ENCODE data around the gene SLC6A6. TPM values are rescaled to one million over a fixed set of nuclear protein-coding genes. Genes with fewer than 3 reads are reported as not detected.

The SLC6A6 gene
- total RNA-seq, 1 donor from 2014 or later = 129 TPM

DNA sequence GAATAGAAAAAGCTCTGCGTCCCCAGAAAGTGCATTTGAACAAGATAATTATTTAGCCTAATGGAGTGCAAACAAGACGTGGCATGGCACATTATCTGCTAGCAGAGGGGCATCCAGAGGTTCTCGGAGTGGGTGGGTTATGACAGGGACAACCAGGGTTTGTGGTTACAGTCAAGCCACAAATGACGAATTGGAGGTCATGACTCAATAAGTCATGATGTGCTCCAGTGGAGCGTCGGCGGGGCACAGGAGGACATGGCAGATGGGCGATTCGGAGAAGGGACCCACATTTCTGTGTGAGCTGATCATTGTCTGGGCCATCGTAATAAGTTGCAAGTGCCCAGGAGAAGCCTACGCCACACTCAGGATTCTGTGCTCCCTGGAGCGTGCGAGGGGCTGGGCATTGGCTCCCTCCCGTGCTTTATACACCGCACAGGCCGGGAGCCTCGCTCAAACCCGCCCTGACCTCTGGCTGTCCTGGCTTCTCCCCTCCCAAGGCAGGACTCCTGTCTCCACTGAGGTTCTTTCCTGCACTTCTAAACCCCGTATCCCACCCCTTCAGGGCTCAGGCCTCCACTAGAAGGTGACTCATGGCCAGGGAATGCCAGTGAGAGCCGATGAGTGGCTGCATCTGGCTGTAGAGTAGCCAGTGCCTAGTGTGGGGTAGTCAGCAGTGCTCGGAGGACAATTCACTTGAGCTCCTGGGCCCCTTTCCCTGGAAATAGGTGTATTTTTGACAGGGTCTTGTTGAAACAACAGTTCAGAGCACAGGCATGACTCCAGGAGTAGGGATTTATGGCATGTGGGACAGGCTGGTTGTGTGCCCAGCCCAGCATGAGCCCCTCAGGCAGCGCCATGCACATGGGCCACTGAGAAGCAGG is 70.3 kb downstream of the SLC6A6 start:
- no peak for DNase-seq (ENCODE audit: low spot score)
- intact Hi-C loops (cut with DNase I) = no loop called here

DNA sequence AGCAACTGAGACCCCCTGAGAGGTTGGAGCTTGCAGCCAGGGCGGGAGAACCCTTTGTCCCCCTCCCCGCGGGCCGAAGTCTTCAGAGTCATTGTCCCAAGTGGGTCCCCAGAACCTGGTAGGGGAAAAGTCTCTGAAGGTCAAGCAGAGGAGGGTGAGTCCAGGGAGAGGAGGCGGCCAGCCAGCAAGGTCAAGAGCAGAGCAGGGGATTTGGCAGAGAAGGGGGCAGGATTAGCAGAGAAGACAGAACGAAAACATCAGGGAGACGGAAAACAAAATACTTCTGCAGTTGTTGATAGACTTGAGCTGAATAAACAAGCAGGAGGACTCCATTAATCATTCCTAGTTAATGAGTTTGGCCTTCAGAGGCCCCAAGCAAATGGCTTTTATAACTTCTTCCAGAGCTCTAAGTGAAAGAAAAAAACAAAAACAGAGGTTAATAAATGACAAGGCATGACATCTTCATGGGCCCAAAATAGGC is 71.0 kb downstream of the SLC6A6 start:
- intact Hi-C loops (cut with DNase I) = no loop called here
- no peak for DNase-seq (ENCODE audit: low spot score)

DNA sequence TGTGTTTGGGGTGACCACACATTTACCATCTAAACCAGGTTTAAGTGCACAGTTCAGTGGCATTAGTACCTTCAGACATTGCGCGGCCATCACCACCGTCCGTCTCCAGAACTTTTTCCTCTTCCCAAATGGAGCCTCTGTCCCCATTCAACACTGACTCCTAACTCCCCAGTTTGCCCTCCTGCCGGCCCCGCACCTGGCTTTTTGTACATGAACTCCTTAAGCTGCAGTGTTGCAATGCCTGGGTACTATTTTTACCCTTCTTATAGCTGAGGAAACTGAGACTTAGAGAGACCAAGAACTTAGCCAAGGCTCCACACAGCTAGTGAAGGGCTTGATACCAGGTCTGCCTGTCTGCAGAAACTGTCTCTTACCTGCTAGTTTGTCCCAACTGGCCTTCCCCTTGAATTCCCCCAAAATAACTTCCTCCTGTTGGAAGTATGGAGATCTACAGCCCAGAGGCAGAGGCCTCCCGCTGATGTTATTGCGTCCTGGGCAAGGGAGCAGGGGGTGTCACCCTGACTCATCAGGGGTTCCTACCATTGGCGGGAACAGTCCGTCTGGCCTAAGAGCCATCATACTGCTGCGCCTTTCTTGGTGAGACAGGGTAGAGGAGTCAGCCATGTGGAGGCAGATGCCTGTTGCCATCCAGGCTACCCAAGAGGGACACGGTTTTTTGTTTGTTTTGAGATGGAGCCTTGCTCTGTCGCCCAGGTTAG is 72.1 kb downstream of the SLC6A6 start:
- intact Hi-C loops (cut with DNase I) = no loop called here

DNA sequence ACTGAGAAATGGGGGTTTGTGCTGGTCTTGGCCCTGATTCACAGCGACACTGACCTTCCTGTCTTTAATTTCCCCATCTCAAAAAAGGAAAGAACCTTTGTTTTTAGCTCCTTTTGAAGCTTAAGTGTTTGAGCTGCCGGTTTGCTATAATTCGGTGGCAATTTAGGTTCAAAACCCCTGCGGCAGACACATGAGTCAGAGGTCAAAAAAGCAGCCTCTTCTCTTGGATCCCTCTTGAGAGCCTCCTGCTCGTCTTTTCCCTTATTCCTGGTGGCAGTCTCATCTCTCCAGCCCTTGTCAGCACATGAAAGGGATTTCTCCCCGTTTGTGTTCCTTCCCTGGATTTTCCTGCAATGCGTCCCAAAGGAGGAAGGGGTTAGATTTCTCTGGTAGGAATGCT is 73.2 kb downstream of the SLC6A6 start:
- DNase-seq (ENCODE audit: low spot score) = no peak
- intact Hi-C loops (cut with DNase I) = no loop called here

More for the DNA sequence above, 72.1 kb downstream of the SLC6A6 start:
- no peak for DNase-seq (ENCODE audit: low spot score)

DNA sequence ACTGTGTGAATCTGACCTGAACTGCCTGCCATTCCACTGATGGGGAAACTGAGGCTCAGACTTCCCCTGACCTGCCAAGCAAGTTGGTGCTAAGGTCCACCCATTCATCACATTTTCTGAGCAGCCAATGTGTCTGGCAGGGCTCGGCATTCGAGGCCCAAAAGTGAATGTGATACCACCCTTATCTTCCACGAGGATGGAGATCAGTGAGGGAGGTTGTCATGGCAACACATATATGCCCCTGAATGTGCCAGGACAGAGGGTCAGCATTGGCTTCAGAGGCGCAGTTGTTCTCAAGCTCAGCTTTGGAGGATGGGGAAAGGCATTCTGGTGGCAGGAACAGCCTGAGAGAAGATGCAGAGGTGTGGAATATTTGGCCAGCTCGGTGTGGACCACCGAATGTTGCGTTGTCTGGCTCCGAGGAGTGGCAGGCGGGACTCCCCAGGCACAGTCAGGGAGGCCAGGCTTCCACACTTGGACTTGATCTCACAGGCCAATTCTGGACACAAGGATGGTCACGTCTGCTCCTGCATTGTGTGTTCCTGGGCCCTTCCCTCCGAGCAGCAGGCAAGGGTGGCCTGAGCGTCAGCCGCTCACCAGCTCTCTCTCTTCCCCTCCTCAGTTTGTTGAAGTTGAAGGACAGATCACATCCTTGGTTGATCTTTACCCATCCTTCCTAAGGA is 74.3 kb downstream of the SLC6A6 start:
- DNase-seq (ENCODE audit: low spot score) = no peak
- intact Hi-C loops (cut with DNase I) = no loop called here

DNA sequence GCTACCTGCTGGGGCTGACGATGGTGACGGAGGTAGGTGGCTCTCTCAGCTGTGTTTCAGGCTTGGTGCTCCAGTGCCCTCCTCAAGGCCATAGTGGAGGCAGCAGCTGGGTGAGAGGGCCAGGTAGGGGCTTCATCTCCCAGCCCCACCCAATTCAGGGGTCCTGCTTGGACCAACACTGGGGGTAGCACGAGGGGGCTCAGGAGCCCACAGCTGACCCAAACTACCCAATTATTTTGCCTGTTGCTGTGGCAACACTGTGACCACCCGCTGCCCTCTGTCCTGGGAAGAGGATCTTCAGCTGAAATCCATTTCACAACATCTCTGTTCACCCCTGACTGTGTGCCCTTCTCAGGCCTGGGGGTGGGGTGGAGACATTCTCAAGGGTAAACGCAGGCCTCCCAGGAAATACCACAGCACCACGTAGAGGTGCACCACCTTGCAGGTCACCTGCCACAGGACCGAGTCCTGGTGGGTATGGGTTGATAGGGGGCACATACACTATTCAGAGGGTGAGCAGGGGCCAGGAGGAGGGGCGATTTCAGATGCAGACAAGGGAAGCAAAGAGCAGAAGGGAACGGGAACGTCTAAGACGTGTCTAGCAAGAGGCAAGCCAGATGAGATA is 75.0 kb downstream of the SLC6A6 start:
- intact Hi-C loops (cut with DNase I) = no loop called here
- DNase-seq (ENCODE audit: low spot score) = no peak

DNA sequence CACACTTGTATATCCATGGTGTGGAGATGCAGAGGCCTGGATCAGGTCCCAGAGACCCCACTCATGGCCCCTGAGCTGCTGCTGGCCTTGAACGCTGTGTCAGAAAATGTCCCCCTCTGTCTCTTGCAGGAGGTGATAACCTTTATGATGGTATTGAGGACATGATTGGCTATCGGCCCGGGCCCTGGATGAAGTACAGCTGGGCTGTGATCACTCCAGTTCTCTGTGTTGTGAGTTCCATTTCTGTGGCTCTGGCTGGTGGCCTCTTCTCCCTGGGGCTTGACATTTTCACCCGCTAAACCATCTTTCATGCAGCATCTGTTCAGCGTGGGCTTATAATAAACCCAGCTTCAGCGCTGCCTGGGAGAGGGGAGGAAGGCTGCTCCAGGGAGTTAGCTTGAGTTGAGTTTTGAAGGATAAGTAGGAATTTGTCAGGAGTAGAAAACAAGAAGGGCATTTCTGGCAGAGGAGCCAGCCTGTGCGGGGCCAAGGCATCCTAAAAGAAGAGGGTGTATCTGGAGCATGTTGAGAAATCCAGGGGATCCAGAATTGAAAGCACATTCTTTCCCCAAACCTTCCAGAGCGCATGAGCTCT is 76.6 kb downstream of the SLC6A6 start:
- no peak for DNase-seq (ENCODE audit: low spot score)
- intact Hi-C loops (cut with DNase I) = no loop called here

DNA sequence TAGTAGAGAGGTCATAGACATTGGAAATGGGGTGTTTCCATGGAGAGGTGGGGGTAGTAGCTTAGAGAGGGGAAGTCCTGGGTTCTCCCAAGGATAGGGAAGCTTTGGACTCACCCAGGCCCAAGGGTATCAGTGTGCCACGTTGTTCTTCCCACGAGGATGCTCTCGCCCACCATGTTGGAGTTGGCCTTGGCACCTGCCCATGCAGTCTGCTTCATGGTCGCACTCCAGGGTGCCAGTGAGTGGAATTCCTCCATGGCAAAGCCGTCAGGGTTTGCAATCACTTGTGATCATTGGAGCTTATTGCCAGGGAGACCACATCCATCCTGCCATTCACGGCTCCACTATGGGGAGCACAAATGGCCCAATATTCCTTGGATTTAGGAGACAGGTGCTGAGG is 77.2 kb downstream of the SLC6A6 start:
- DNase-seq (ENCODE audit: low spot score) = no peak
- intact Hi-C loops (cut with DNase I) = no loop called here

DNA sequence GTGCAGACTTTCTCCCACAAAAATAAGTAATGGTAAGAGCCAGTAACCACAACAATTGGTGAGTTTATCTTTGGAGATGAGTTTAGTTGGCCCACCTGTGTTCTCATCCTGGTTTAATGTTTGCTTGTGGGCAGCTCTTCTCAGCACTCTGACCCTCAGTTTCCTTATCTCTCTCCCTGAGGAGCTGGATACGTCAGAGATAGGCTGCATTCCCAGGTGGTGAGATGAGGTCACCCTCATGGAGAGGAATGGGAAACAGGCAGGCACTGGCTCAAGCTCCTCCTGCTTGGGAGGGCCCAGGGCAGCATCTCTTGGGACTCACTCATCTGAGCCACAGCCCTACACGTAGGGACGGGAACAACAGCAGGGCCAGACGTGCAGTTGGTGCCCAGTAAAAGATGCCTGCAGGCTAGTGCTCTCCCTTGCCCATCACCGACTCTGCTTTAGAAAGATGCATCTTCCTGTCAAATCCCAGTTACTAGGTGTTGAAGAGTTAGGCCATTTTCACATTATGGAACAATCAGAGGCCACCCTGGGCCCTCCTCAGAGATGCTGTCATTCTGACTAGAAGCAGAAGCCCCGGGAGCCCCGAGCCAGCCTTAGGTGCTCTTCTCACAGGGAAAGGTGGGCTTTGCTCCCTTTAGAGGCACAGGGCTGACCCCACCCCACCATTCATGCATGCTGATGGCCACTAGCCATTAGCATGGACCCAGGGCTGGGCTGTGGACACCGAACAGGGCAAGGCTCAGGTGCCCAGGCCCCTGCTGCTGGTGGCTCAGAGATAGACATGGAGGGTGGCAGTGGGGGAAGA is 78.0 kb downstream of the SLC6A6 start:
- intact Hi-C loops (cut with DNase I) = loop anchor here (5.0 kb wide), 1 partner anchor 38 kb away; no protein-coding TSS in a partner anchor
- no peak for DNase-seq (ENCODE audit: low spot score)

DNA sequence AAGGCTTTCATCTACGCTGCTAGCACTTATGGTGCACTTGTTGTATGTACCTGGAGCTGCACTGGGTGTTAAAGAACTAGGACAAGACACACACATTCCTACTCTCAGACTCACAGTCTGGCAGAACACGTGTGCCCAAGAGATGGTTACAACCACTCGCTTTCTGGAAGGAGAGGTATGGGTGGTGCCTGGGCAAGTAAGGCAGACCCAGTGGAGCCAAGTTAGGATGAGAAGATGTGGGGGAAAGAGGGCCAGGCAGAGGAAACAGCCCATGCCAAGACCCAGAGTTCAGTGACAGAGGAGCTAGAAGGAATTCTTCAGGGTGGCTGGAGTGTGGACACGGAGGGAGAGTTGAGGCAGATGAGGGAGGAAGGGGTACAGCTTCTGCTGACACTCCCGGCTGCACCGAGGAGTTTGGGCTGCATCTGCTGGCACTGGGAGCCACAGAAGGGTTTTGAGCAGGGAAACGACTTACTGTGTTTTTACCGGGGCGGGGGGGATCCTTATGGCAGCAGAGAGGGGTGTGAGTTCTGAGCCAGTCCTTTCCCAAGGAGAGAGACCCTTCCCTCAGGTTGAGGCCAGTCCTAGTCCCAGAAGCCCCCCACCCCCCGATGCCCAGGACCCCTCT is 78.7 kb downstream of the SLC6A6 start:
- intact Hi-C loops (cut with DNase I) = loop anchor here (5.0 kb wide), 1 partner anchor 39 kb away; no protein-coding TSS in a partner anchor
- no peak for DNase-seq (ENCODE audit: low spot score)

DNA sequence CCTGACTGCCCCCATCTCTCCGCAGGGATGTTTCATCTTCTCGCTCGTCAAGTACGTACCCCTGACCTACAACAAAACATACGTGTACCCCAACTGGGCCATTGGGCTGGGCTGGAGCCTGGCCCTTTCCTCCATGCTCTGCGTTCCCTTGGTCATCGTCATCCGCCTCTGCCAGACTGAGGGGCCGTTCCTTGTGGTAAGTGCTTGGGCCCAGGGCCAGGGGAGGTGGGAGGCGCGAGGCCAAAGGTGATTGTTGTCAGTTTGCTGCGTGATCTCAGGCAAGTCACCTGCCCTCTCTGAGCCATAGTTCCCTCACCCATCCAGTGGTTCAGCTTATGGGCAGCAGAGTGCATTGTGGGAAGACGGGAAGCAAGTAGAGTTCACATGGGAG is 79.2 kb downstream of the SLC6A6 start:
- no peak for DNase-seq (ENCODE audit: low spot score)

DNA sequence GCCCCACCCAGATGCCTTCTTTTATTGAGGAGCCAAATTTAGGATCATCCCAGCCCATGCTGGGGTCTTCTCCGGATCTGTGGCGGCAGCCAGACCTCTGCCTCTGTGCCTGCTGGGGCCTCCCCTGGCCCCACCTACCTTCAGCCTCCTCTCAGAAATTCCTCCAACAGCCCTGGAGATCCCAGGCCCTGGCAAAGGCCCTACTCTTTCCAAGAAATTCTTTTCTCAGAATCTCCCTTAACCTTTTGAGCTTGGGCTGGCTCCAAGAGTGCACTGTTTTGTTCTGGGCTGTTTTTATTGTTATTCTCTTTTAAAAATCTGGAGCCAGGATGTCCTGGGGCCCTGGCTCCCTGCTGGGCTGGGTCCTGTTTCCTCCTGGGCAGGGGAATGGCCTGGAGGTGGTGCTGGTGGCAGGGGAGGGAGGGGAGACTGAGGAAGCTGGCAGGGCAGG is 79.9 kb downstream of the SLC6A6 start:
- DNase-seq (ENCODE audit: low spot score) = no peak
- intact Hi-C loops (cut with DNase I) = loop anchor here (5.0 kb wide), 1 partner anchor 40 kb away; no protein-coding TSS in a partner anchor

More for the DNA sequence above, 79.2 kb downstream of the SLC6A6 start:
- intact Hi-C loops (cut with DNase I) = loop anchor here (5.0 kb wide), 1 partner anchor 39 kb away; no protein-coding TSS in a partner anchor

DNA sequence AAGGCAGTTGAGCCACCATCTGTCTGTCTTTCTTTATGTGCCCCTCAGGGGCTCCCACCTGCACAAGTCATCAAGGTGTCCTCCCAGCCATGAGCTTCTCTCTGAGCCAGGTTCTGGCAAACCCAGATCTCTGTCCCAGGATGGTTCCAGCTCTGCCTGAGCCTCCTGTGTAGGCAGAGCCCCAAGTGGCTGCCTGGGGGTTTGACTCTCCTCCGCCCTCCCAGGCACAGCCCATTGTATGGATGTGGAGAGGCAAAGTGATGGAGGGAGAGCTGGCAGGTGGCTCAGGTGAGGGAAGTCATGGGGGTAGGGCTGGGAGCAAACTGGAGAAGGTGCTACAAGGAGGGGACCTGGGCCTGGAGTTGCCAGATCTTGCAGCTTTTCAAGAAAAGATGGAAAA is 80.9 kb downstream of the SLC6A6 start:
- no peak for DNase-seq (ENCODE audit: low spot score)

DNA sequence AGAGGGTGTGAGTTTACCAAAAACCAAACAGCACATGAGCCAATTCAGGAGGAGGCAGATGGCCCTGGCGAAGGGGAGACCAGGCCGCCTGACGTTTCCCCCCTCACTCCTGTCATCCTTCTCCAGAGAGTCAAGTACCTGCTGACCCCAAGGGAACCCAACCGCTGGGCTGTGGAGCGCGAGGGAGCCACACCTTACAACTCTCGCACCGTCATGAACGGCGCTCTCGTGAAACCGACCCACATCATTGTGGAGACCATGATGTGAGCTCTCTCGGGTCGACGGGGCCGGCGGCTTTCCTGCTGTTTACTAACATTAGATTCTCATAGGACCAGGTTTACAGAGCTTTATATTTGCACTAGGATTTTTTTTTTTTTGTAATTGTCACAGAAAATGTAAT is 82.3 kb downstream of the SLC6A6 start:
- intact Hi-C loops (cut with DNase I) = loop anchor here (5.0 kb wide), 1 partner anchor 42 kb away; no protein-coding TSS in a partner anchor
- DNase-seq (ENCODE audit: low spot score) = no peak

More for the DNA sequence above, 80.9 kb downstream of the SLC6A6 start:
- intact Hi-C loops (cut with DNase I) = loop anchor here (5.0 kb wide), 1 partner anchor 41 kb away; no protein-coding TSS in a partner anchor

DNA sequence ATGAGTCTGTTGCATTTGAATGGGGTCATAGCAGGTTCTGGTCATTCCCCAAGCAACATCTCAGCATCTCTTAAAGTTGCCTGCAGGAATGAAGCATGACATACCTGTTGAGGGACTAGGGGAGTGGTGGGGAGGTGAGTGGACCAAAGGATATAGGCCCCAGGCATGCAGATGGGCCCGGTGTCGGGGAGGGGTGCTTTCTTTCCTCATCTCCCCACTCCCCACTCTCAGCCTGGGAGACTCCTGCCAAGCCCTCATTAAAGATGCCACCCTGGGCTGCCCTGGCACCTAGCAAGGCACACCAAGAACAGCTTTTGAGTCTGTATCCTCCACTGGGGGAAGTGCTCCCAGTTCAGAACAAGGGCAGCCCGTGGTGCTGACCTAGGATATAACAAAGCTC is 83.6 kb downstream of the SLC6A6 start:
- intact Hi-C loops (cut with DNase I) = no loop called here
- no peak for DNase-seq (ENCODE audit: low spot score)

DNA sequence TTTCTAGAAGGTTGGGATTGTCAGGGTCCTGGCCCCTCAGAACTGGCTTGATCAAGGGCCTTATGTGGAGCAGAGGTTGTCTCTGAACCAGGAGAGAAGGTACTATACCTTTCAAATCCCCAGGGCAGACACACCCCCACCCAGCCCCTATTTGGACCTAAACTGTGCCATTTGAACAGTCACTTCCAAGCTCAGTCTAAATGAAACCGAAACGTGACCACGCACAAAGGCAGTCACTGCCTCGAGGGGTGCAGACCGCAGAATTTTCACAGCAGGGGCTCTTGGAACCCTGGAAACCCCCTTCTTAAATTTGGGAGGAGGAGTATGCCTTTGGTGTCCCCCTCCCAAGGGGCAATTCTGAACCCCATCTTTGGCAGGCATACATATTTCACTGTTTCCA is 84.1 kb downstream of the SLC6A6 start:
- intact Hi-C loops (cut with DNase I) = no loop called here
- DNase-seq (ENCODE audit: low spot score) = no peak

DNA sequence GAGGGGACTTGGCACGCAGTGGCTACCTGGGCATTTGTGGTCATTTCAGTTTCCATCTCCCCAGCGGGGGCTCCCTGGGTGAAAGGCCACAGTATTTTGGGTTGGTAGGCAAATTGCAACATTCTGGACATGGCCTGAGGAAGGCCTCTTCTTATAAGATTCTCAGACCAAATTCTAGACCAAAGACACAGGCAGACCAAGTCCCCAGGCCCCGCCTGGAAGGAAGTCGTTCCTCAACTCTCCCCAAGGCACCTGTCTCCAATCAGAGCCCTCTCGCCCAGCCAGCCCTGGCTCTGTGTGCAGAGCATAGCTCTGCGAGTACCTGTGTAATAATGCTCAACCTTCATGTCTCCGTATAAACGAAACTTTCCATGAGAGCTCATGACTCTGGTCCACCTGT is 84.7 kb downstream of the SLC6A6 start:
- DNase-seq (ENCODE audit: low spot score) = no peak
- intact Hi-C loops (cut with DNase I) = no loop called here

DNA sequence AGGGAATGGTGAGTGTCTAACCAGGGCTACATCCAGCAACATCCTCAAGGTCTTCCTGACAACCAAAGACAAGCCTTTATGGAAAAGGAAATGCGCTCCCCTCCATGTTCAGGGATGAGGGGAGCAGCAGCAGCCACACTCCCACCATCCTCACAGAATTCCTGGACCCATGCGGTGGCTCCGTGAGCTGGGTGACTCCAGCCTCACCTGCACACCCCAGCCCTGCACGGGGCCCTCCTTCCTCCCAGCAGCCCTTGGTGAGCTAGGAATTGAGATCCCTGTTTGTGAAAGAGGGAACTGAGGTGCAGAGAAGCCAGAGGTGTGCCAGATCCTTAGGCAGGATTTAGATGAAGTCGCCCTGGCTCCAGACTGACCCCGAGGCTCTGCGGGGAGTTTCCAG is 85.4 kb downstream of the SLC6A6 start:
- intact Hi-C loops (cut with DNase I) = no loop called here
- no peak for DNase-seq (ENCODE audit: low spot score)
